Occipital lobe (tissue), 2 donors: ENCODE measurements around the gene SLC35B2. TPM values are rescaled to one million over a fixed set of nuclear protein-coding genes. Genes with fewer than 3 reads are reported as not detected.
"Not testable (repeated sequence)": the region's sequence is repeated elsewhere in the genome, so short reads cannot be mapped to it uniquely, and the experiment has no call there.

Source experiments
- DNase-seq: peaks from one replicate; lab custom pipeline; 2025; lab: John Stamatoyannopoulos, UW
- total RNA-seq: library from RNA; depleted of rRNA; stranded (reverse); fragments of >200 nt; gene quantifications from one replicate; pipeline ENCODE4 v1.2.3, GENCODE V29; 2014

Gene SLC35B2
- total RNA-seq, 1 donor from 2014 or later, result 33.1 TPM

GRCh38 chr6:44235891-44236516 is 21.3 kb downstream of the SLC35B2 start:
- DNase-seq, result no peak

DNA sequence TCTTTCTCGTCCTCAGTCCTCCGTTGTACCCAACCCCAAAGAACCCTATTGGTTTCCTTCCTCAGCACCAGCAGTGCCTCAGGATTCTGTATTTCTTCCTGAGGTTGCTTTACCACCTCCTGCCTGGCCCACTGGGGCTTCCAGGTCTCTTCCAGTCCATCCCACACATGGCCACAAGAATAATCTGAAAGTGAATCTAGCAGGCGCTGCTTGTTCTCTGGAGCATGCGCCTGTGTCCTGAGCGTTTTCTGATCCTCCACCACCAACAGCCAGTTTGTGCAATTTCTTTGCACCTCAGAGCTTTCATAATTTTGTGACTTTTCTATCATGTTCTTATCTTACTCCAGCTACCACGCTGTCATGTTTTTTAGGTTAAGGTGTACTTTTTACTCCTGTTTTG is 22.1 kb downstream of the SLC35B2 start:
- DNase-seq, result no peak

DNA sequence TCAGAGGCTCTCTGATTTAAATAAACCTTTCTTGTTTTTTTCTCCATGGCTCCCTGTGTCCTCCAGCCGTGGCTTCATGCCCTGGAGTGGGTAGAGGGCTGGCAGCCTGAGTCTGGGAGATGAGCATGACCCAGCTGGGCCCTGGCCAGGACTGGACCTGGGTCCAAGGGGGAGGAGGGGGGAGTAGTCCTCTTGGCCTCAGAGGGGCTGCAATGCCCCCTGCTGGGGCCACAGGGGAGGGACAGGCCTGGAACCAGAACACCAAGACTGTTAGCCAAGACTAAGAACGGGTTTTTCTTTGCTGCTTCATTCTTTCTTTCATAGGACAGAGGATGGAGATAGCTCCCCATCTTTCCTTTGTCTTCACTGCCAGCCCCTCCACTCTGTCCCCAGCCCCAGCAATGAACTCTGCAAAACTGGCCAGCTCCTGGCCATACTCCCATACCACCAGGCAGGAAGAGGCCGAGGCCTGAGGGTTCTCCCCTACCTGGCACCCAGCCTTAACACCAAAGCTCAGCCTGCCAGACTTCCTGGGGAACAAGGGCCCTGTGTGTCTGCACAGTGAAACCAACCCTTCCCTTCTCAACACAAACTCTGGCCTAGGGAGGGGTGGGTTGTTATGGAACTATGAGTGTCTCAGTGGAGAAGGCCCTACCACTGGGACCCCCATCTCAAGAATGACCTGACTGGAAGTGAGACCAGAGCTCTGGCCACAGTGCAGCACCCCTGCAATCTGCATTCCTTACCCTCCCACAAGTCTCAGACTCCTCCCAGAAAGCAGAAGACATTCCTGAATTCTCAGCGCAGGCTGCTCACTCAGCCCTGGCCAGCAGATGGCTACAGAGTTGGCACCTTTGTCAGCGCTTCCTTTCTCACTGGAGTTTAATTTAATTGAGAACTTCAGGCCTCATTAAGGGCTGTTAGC is 23.0 kb downstream of the SLC35B2 start:
- peak; percentile 64 for DNase-seq

DNA sequence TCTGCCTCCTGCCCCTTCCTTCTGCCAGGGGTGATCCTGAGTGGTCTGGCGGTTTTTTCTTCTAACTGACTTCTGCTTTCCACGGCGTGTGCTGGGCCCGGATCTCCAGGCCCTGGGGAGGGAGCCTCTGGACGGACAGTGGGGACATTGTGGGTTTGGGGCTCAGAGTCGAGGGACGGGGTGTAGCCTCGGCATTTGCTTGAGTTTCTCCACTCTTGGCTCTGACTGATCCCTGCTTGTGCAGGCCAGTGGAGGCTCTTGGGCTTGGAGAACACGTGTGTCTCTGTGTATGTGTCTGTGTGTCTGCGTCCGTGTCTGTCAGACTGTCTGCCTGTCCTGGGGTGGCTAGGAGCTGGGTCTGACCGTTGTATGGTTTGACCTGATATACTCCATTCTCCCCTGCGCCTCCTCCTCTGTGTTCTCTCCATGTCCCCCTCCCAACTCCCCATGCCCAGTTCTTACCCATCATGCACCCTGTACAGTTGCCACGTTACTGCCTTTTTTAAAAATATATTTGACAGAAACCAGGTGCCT is 23.7 kb downstream of the SLC35B2 start:
- no peak for DNase-seq

- DNase-seq, result no peak
Observed at GRCh38 chr6:44232676-44233566, 24.4 kb downstream of the SLC35B2 start.

DNA sequence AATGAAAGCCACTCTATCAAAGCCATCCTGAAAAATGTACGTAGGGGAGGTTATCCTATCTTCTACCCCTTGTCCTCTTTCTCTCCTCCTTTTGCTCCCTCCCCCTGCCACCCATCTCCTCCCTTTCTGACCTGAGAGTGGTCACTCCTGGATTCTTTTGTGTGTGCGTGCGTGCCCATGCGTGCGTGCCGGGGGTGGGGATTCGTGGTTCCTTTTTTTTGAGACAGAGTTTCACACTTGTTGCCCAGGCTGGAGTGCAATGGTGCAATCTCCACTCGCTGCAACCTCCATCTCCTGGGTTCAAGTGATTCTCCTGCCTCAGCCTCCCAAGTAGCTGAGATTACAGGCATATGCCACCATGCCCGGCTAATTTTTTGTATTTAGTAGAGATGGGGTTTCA is 25.9 kb downstream of the SLC35B2 start:
- DNase-seq, result not testable (repeated sequence)

DNA sequence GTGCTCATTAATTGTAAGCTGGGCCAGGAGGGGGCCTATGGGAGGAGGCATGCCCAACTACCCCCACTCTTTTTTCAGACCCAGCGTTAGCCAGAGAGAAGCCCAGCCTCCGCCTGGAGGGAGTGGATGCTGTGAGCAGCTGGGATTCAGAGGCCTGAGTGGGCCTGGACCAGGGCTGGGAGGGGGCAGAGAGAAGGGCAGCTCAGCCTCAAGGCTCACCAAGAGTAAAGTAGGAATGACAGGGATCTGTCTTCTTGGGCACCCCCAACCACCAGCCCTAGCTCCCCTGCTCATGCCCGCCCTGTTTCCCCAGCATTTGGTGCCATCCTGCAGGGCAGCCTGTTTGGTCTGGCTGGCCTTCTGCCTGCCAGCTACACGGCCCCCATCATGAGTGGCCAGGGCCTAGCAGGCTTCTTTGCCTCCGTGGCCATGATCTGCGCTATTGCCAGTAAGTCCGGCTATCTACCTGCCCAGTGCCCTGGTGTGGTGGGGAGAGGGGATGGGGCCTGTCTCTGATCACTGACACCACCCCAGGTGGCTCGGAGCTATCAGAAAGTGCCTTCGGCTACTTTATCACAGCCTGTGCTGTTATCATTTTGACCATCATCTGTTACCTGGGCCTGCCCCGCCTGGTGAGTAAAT is 27.2 kb downstream of the SLC35B2 start:
- DNase-seq, result no peak

DNA sequence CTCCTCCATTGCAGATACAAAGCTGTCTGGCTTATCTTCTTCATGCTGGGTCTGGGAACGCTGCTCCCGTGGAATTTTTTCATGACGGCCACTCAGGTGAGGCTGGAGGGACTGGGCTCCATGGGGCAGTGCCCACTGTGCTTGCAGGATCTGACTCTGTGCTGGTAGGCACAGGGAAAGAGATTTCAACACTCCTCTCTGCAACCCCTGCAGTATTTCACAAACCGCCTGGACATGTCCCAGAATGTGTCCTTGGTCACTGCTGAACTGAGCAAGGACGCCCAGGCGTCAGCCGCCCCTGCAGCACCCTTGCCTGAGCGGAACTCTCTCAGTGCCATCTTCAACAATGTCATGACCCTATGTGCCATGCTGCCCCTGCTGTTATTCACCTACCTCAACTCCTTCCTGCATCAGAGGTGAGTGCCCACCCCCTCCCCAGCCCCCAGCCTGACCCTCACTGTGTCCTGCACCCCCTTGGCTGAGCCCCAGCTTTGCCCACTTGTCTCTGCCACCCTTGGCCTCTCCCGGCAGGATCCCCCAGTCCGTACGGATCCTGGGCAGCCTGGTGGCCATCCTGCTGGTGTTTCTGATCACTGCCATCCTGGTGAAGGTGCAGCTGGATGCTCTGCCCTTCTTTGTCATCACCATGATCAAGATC is 27.8 kb downstream of the SLC35B2 start:
- DNase-seq, result no peak

DNA sequence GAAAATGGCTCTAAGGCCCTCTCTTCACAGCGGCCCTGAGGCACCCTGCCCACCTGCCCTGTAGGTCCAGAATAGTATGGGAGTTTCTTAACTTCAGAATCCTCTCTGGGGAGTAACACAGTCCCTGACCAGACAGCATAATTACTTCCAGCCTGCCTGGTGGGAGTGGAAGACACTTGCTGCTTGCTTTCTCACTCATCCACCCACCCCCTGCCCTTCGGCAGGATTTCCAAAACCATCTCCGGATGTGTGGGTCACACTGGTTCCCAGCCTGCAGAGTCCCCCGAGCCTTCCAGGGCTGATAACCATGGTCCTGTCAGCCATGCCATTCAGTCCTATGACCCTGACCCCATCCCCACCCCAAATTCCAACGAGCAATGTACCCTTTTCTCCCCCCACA is 28.5 kb downstream of the SLC35B2 start:
- no peak for DNase-seq

DNA sequence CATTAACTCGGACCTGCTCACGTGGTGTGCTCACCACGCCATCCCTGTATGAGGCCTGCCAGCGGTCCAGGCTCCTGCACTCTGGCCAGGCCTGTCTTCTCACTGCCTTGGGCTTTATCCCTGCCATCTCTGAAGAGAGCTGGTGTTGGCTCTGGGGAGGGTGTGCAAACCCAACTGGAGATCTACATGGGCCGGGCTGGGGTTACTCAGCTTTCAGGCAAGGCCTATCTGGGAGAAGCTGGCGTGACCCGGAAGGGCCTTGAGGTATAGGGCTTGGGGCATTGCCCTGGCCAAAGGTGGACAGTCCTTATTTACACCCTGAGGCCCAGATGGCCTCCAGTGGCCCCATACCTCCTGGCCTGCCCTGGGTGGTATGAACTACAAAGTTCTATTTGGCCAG is 28.9 kb downstream of the SLC35B2 start:
- DNase-seq, result no peak

DNA sequence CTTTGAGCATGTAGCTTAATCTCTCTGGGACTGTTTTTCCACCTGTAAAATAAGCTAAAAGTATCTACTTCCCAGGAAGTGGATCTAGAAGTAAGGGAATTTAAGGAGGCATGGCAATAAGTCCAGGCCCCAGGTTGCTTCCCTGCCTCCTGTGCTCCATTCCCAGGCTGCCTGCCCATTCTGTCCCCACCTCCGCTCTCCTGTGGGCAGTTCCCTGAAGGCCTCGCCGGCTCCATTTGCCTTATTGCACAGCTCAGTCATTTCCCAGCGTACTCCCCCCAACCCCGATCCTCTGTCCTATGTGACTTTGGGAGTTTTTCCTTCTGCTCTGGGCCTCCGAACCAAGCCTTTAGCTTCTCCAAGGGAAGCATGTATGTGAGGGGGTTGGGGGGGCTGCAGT is 29.3 kb downstream of the SLC35B2 start:
- DNase-seq, result no peak

DNA sequence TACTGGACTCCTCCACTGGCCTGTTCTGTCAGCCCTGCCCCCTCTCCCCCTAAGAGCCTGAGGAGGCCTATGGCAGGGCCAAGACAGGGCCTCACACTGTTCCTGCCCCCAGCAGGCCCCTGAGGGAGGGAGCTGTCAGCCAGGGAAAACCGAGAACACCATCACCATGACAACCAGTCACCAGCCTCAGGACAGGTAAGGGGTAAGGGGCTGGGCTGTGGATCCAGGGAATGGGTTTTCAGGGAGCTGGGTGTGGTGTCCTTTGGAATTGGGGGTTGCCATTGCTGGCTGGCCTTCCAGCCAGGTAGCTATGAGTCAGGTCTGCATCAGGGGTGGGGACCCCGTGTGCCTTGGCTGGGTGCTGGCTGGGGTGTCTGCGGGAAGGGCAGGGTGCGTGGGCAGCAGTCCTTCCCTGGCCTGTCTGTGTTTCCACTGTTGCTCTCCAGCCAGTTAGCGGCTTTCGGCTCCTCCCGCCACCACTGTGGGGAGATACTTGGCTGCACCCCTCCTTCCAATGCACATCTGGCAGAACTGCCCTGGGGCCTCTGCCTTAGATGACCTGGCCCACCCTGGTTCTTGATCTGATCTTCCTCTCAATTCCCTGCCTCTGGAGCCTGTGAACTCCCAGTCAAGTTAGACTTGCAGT is 30.1 kb downstream of the SLC35B2 start:
- no peak for DNase-seq

DNA sequence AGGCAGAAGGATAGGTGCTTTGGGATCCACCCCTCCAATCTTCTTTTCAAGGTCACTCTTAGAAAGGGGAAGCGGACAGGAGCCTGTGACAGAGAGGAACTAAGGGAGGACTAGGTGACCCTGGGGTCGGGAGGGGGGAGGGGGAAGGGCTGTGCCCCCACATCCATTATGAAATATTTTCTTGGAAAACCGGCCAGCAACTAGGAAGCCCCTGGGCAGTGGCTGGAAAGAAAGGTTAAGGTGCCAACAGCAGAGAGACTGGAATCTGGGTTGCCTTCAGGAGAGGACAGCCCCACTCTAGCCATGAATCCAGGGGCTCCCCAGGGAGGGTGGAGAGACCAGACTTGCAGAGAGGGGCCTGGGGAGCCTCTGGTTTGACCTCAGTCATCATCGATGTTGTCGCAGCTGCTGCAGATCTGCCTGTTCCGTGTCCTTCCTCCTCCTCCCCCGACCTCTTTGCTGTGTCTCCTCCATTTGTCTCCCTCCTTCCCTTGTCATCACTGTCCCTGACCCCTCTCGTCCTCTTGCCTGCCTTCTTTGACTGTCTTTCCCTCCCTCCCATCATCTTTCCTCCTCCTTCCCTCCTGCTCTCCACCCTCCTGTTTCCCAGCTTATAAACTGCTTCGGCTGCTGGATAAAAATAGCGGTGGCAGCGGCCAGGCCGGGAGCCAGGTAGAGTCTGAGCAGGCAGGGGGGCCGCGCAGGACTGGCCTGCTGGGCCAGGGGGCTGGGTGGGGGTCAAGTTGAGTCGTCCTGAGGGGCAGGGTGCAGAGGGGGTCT is 30.8 kb downstream of the SLC35B2 start:
- DNase-seq, result peak; percentile 39

DNA sequence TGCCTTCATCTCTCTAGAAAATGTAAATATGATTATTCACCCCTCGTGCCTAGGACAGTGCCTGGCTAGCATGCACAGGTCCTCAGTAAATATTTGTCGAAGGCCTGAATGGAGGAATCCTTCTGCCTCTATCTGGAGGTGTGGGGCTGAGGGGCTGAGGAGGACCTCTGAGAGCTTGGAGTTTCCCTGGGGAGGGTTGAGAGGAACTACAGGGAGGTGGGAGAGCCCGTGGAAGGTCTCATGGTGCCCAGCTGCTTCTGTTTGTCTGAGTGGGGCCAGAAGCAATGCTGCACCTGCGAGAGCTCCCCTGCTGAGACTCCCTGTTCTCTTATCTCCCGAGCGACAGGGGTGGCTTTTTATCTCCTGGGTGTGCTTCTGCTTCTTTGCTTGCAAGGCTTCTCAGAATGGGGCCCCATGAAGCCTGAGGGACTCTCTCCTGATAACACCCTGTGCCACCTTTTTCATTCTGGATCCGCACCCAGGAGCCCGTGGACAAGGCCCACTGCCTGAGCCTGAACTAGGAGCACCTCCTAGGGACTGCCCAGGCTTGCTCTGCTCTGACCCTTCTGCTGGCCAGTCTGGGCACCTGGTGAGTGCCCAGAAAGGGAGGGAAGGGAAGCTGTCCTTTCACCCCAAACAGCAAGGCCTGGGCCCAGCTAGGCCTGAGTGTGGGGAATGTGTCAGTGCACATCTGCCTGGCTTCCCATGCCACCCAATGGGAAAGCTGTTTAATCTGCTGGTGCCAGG is 31.6 kb downstream of the SLC35B2 start:
- no peak for DNase-seq

GRCh38 chr6:44224965-44225305 is 32.4 kb downstream of the SLC35B2 start:
- DNase-seq, result no peak

DNA sequence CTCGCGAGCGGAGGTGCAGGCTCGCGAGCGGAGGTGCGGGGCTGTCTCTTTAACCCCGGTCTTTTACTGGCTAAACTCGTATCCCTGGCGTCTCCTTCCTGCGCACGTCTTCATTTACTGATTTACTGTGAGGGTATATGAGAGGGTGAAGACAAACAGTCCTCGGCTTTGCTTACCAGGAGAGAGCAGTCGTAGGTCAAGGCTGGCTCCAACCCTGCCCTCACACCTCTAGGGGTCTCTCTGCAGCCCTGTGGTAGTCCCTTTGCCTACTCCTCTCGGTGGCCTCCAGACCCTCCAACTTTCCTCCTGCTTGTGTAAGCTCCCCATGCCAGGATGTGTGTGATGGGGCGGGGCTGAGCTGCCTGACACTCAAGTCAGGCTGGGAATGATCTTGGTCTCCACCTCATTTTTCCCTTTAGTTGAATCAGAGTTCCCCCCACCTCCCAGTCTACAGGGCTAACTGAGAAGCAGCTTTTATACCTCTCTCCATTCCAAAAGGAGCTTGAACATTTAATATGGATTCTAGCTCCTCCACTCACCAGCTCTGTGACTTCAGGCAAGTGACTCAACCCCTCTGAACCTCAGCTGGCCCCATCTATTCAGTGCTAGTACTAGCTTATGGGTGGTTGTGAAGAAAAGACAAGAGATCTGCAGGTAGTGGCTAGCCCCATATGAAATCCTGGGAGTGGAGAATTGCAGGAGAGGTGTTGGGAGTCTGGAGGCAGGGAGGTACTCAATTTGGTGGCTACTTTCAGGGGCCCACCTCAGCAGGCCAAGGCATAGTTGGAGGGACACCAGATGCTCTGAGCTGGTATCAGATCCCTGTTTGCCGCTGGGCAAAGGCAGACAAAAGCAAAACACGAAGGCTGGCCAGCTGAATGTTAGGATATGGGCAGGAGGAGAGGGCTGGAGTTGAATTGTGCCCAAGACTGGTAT is 33.0 kb downstream of the SLC35B2 start:
- no peak for DNase-seq

DNA sequence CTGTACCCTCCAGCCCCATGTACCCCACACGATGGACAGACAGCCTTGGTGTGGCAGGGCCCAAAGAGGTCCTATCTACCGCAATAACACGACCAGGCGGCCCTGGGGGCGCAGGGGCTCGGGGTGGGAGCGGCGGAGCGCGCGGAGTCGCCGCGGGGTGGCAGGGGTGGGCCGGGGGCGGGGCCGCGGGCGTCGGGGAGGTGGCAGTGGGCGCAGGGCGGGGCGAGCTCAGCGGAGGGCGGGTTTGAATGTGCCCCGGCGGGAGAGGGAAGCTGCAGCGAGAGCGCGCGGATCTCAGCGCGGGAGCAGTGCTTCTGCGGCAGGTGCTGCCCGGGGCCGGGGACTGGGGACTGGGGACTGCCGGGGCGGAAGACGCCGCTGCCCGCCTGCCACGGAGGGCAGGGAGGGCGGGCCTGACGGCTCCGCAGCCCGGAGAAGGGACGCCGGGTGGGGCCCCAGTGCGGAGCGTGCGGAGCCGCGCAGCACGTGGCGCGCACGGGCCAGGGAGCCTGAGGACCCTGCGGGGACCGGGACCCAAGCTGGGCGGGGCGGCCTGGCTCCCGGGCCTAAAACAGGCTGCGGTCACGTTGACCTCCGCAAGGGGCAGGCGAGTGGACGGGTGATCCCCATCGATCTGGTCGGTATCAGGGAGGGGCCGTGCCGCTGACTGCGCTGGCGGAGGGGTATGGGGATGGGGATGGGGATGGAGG is 33.9 kb downstream of the SLC35B2 start, which contains the start of gene SLC29A1:
SLC29A1 (plus strand) TSS at position 277 of the 710 bp plus-strand sequence. CDS start 3,719 bp downstream, outside the sequence.
- peak; percentile 43 for DNase-seq
